Mucosa of descending colon (tissue), 3 donors: Measurements from ENCODE around the gene TCERG1L. TPM values are rescaled to one million over a fixed set of nuclear protein-coding genes. Genes with fewer than 3 reads are reported as not detected.

Experiments
- ATAC-seq: fragments of 200-7000 bp; cut with Tn5 transposase; one replicate; pipeline ENCODE4 v1.9.1; 2020; ENCODE audit warnings: mild to moderate bottlenecking, moderate library complexity
- DNase-seq, 3 donors: peaks; one replicate each; pipeline ENCODE4 v3.0.0-alpha.2; 2020
- H3K36me3 ChIP-seq: fragments of 200-600 bp; one replicate; pipeline ENCODE4 v1.8.0; 2021; ENCODE audit warnings: low read depth, mild to moderate bottlenecking
- H3K4me1 ChIP-seq: fragments of 200-600 bp; one replicate; pipeline ENCODE4 v1.8.0; 2021; ENCODE audit warnings: low read depth, mild to moderate bottlenecking
- H3K4me3 ChIP-seq: fragments of 200-600 bp; one replicate; pipeline ENCODE4 v1.8.0; 2021; ENCODE audit warnings: mild to moderate bottlenecking
- H3K9me3 ChIP-seq: fragments of 200-600 bp; one replicate; pipeline ENCODE4 v1.8.0; 2021; ENCODE audit warnings: mild to moderate bottlenecking
- intact Hi-C, 2 donors: fragments of 100-400 bp; cut with DNase I in 1 of 2; cut with micrococcal nuclease in 1 of 2; formaldehyde crosslinking; loops; one replicate each; pipeline versions ENCODE4 v1.11.0 to v1.11.1; 2022; cut with DNase I, micrococcal nuclease
- total RNA-seq, 3 donors: library from RNA; stranded (reverse); fragmentation: NEBNext Ultra II Directional in 2 of 3; extraction: Animal tissue kit (Norgen Biotek cat#: 25700) in 2 of 3; gene quantifications; one replicate each; pipeline versions ENCODE4 v1.2.1 to v1.2.4, GENCODE V29; 2021 to 2023
- TF ChIP-seq, protein P1 (sequence below): fragments of 200-600 bp; IDR thresholded peaks from one replicate; pipeline ENCODE4 v1.8.0; 2022; ENCODE audit warnings: antibody characterized with exemption, mild to moderate bottlenecking
- donor health status: DM: no; HTN: no; CAD: no; lungs with moderate emphysema.
- donor health status: DM: no; HTN: no; CAD: no.
- donor health status: DM: no; HTN: yes; CAD: no.

TCERG1L gene
- total RNA-seq, 3 donors from 2014 or later: not detected

DNA sequence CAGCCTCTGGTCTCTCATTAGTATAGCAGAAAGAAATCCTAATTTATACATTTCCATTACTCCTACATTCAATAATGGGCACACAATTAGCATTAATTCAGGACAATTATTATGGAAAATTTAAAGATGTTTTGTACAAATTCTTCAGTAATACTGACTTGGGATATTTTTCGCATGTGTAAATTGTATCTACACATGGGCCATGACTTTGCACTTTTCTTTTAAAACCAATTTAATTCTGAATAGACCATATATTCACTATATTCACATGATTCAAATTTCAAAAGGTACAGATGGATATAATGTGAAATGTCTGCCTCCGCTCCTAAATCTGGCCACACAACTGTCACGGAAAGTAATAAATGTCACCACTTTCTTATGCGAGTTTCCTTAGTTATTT lies 123.0 kb downstream of the TCERG1L start:
- Histone ChIP-seq H3K9me3 (peaks cover 5% of the 10 kb centered on the region), H3K4me3 (no peak overlapping the region), H3K4me1 (no peaks in the 10 kb centered on the region), H3K36me3 (no peaks in the 10 kb centered on the region)
- ATAC-seq (no peak), DNase-seq (no peak)
- TF ChIP-seq, protein P1, sequence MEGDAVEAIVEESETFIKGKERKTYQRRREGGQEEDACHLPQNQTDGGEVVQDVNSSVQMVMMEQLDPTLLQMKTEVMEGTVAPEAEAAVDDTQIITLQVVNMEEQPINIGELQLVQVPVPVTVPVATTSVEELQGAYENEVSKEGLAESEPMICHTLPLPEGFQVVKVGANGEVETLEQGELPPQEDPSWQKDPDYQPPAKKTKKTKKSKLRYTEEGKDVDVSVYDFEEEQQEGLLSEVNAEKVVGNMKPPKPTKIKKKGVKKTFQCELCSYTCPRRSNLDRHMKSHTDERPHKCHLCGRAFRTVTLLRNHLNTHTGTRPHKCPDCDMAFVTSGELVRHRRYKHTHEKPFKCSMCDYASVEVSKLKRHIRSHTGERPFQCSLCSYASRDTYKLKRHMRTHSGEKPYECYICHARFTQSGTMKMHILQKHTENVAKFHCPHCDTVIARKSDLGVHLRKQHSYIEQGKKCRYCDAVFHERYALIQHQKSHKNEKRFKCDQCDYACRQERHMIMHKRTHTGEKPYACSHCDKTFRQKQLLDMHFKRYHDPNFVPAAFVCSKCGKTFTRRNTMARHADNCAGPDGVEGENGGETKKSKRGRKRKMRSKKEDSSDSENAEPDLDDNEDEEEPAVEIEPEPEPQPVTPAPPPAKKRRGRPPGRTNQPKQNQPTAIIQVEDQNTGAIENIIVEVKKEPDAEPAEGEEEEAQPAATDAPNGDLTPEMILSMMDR: no peak
- intact Hi-C loops: no loop called here

DNA sequence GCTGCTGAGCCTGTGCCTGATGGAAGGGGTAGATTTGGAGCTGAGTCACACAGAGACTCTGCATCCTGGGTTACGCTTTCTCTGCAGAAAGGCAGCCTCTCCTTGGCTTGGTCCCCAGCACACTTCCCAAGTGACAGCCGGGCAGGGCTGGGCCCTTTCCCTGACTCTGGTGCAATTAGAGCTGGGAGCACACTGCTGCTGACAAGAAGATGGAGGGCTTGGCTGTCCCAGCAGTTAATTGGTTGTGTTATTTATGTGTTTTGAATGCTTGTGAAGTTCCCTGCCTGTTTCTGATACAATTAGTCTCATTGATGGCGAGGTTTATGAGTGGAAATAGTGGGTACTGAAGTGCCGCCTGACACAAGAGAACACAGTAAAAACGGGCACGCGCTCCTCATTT lies 123.6 kb downstream of the TCERG1L start:
- intact Hi-C loops: no loop called here
- DNase-seq (no peak), ATAC-seq (no peak)
- TF ChIP-seq, protein P1: no peak
- H3K36me3 ChIP-seq: no peaks in the 10 kb centered on the region
- peaks cover 5% of the 10 kb centered on the region for H3K9me3 ChIP-seq
- no peak overlapping the region for H3K4me3 ChIP-seq
- H3K4me1 ChIP-seq: no peaks in the 10 kb centered on the region

DNA sequence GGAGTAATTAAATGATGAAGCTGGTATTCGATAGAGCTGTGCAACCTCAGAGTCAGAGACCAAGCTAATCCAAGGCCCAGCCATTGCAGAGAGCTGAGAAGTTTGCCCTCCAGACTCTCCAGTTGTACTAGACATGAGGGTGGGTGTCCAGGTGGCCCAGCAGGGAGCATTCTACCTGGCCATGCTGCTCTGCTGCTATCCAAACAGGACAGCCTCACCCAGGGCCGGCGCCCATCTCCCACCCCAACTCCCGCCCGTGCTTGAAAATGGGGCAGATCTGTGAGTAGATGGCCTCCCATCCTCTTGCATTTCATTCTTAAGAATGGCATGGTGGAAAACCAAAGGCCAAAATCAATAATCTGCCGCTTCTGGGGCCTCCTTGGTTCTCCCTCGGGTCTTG lies 124.2 kb downstream of the TCERG1L start:
- ATAC-seq (no peak), DNase-seq (no peak)
- no peak overlapping the region for H3K4me3 ChIP-seq
- H3K4me1 ChIP-seq: no peaks in the 10 kb centered on the region
- H3K36me3 ChIP-seq: no peaks in the 10 kb centered on the region
- intact Hi-C loops: no loop called here
- H3K9me3 ChIP-seq: peaks cover under 1% of the 10 kb centered on the region
- TF ChIP-seq, protein P1: no peak

DNA sequence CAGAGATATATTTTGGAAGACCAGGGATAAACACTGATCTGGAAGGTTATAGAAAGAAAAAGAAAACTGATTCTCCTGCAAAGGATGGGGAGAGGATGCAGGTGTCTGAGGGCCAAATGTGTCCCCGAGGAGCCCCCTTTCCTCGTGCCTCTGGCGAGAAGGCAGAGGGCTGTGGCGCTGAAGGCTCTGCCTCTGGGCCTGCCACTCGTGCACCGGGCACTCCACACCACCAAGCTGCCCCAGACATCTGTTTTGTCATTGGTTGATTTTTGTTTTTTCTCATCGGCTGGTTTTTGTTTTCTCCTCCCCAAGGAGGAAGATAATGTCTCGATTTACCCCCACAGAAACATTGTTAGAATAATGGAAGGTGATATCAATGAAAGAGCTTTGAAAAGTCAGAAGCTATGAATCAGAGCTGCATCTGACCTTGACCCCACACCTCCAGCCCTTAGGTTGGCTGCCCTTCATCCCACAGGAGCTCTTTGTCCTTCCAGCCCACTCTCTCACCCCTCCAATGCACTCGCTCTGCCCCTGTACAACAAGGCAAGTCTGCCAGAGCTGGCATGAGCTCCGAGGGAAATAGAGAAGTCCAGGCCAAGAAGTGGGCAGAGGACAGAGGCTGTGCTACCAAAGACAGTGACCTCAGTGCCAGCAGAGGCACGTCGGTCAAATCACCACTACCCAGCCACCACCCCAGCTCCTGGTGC lies 124.8 kb downstream of the TCERG1L start:
- no peak for DNase-seq
- H3K36me3 ChIP-seq: no peaks in the 10 kb centered on the region
- no peak for ATAC-seq
- H3K4me1 ChIP-seq: no peaks in the 10 kb centered on the region
- H3K9me3 ChIP-seq: no peaks in the 10 kb centered on the region
- H3K4me3 ChIP-seq: no peak overlapping the region
- TF ChIP-seq, protein P1: no peak
- intact Hi-C loops: no loop called here

DNA sequence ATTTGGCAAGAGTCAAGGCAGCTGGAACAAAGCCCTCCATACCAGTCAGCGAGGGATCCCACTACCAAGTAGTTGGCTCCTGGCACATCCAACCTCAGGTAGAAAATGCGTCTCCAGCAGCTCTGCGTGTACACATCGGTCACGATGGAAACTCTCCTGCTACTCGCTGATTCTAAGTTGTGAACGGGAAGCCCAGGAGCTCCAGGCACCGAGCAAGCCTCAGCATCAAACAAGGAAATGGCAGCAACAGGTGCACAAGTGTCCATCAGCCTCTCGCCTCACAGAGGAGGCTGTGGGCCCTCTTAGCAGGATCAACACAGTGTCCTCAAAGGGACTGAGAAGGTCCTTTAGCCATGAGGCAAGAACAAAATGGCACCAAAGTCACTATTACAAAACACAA lies 127.0 kb downstream of the TCERG1L start:
- Histone ChIP-seq H3K36me3 (no peaks in the 10 kb centered on the region), H3K4me1 (no peaks in the 10 kb centered on the region), H3K4me3 (no peak overlapping the region), H3K9me3 (peaks cover 12% of the 10 kb centered on the region)
- intact Hi-C loops: no loop called here
- ATAC-seq (no peak), DNase-seq (no peak)
- TF ChIP-seq, protein P1: no peak
